NCI-H748 (cell line): ENCODE data around the gene PDYN.

Experiments
- DNase-seq: peaks from one replicate; lab custom pipeline; 2025; ENCODE audit not compliant: unreplicated experiment; lab: John Stamatoyannopoulos, UW

PDYN gene

DNA sequence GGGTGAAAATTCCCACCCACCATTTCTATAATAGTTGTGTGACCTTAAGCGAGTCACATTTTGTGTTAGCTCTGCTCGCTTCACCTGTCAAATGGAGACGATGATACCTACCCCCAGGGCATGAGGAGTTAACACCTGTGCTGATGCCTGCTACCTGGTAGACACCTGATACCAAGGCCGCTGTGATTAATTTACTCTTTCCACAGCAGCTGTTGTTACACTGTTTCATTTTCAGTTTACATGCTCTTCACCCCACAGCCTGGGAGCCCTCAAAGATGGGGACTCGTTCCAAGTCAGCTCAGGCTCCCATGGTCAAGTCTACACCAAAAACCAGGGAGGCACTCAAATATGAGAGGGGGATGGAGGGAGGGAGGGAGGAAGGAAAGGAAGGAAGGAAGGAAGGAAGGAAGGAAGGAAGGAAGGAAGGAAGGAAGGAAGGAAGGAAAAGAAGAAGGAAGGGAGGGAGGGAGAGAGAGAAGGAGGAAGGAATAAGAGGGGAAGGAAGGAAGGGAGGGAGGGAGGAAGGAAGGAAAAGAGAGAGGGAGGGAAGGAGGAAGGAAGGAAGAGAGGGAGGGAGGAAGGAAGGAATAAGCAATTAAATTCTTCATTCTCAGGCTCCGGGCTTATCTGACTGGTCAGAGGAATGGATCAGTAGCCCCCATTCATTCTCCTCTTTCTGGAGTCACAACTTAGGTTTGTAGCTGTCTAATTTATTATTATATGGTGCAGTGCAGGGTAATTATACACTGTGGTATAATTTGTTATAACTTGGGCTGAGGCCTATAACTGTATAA lies 40.9 kb downstream of the PDYN start:
- peak; percentile 94 for DNase-seq

DNA sequence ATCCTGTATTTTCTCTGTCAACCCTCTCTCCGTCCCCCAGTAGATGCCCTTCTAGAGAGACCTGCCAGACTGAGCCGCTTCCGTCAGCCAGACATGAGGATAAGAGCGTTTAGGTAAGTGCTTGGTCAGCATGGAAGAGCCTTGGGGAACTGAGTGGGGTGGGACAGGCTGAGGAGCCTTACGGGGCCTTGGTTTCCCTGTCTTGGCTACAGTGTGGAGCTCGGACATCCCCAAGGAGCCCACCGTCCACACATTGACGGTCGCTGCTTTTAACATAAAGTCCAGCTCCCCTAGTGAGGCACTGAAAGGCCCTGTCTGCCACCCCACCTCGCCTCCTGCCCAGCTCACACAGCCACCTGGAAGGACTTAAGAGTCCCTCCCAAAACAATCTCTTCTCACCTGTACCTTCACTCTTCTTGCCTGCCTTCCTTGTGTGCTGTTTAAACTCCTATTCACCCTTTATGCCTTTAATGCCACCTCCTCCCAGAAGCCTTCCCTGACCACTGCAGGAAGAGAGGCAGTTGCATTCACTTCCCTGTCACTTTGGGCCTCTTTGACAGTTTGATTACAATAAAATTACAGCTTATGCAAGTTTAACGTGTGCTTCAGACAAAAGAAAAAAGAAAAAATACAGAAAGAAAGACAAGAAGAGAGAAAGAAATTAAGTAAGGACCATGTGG lies 42.3 kb downstream of the PDYN start:
- no peak for DNase-seq

DNA sequence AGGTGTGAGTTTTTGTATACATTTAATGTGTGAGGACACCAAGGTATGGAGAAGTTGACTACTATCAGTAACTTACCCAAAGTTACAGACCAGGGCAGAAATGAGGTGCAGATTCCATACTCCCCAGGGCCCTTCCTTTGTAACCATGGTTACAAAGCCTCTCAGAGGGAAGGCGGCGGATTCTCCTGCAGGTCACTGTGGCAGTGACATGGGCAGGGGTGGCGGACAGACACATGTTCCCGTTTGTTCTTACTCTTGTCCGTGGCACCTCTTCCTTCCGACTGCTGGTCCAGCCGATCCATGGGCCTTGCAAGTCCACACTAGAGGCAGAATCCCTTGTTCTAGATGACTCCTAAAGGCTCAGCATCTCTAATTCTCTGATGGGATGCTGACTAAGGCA lies 43.0 kb downstream of the PDYN start:
- no peak for DNase-seq

DNA sequence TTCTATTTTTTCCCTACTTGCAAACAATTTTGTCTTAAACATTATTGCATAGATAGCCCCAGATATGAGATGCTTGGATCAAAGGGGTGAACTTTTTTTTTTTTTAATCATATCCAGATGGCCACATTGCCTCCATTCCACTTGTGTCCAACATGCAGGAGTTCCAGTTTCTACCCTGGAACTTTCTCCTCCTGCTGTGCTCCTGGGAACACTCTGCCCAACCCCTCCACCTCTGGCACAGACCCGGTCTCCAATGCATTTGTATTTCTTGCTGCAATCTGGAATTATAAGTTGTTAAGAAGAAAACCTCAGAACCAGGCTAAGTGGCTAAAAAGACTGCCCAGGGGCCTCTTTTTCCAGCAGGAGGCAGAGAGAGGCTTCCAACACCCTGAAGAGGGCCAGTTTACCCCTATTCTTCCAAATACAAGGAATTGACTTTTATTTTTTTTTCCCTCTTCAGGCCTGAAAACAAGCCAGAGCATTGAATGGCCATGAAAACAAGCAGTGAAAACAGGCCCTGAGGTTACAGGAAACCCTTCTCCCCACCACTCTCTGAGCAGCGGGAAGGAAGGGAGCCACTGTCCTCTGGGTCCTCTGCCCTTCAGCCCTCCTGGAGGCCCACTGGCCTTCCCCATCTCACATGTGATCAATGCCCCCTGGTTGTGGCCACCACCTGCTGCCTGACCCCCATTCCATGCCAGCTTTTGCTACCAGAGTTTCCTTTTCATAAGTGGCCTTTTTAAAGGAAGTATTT lies 44.3 kb downstream of the PDYN start:
- no peak for DNase-seq

DNA sequence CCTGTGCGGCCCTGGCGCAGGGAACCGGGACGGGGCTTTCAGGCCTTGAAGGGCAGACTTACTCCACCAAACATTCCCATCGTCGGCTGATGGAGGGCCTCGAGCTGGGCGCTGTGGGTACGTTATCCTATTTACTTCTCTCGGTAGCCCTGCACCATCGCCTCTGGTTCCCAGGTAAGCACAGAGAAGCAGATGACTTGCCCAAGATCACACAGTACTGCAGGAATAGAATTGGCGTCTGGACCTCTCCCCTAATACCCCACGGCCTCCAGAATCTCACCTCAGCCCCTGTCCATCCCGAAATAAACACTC lies 46.4 kb downstream of the PDYN start:
- DNase-seq, result no peak

DNA sequence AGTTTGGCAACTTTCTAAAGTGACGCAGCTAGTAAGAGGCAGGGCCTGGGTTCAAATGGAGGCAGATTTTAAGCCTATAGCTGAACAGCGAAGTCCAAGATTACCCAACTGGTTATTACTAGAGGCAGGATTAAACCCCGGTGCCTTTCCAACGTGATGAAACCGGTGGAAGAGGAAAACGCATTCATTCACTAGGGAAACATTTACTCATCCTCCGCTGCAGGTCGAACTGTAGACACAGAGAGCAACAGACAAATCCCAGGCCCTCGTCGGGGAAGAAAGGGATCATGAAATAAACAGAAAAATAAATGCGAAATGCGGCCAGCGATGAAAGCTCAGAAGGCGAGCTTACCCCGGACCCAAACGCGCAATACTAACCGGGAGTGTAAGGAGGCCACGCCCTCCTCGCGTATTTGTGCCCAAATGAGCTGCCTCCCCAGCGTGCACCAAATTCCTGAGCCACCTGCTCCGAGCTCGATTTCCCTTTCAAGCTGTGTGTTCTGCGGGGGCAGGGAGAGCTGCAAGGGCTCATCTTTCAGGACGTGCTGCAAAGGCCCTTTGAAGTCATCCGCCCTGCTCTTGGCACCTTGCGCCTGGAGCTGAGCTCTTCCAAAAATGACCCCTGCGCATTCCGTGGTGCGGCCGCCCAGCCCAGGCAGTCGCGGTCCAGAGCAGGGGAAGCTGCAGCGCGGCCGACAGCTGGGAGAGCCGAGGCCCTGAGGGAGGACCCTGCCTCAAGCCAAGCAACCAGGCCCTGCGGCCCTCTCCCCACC lies 46.9 kb downstream of the PDYN start:
- peak; percentile 79 for DNase-seq

DNA sequence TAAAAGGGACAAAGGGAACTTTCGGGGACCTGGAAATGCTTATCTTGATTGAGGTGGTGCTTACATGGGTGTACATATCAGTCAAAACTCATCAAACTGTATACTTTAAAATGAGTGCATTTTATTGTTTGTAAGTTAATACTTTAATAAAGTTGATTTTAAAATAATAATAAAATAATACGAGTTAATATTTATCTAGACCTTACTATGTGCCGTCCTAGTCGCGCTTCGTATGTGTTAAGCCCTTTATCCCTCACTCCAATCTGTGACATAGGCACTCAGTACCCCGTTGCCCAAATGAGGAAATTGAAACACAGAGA lies 47.5 kb downstream of the PDYN start:
- DNase-seq, result no peak

DNA sequence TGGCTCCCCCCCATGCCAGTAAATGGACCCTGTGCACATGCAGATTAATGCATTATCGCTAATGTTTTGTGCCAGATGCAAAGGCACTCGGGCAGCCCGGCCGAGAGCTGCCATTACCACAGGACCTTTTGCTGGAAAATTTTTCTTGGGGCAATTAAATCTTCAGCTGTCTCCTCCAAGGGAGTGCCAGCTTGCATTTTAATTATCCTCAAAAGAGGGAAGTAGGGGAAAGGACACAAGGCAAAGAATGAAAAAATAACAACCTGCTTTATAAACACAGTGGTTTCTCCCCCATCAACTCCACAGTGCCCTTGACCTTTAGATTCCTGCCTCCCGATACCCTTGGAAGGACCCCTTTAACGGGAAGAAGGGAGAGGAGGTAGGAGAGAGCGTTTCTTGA lies 48.2 kb downstream of the PDYN start:
- no peak for DNase-seq

DNA sequence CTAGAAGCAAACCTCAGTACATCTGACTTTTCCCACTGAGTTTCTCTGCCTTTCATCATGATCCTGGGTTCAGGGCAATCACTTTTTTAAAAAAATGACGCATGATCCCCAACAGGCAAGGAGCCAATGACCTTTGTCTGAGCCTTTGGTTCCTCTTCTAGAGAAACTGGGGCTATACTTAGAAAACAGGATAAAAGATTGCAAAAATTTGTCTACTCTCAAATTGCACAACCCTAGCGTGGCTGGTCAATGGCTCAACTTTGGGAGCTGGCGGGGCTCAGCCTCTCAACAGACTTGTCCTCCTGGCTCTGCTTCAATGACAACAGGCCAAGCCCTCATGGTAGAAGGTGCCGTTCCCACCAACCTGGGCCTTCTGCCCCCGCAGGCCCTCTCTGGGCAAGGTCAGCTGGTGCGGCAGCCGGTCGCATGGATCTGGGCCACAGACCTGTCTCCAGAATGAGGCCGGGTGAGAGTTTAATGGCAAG lies 48.7 kb downstream of the PDYN start:
- DNase-seq, result no peak

DNA sequence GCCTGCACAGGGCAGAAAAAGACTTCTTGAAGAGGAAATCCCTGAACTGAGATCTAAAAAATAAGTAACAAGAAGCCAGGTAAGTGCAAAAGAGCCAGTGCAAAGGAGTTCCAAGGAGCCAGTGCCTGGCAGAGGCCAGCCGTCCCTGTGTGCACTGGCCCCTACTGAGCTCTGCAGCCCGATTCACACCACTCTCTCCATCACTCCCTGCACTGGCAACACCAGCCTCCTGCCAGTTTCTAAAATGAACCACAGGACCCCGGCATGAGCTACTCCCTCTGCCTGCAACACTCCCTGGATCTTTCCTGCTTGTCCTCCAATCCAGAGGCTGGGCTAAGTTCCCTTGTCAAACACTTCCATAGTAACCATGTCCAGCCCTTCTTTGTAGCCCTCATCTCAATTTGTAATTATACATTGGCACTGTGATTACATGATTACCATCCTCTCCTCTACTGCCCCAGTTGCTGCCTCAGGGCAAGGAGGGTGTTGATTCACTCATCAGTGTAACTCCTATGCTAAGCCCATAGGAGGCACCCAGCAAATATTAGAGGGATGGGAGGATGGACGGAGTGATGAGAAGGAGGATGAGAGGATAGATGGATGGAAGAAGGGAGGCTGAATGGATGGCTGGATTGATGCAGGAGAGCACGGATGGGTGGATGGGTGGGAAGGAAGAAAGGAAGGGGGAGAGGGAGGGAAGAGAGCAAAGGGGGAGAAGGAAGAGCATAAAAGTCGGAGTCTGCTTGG lies 49.3 kb downstream of the PDYN start:
- DNase-seq, result peak; percentile 62

DNA sequence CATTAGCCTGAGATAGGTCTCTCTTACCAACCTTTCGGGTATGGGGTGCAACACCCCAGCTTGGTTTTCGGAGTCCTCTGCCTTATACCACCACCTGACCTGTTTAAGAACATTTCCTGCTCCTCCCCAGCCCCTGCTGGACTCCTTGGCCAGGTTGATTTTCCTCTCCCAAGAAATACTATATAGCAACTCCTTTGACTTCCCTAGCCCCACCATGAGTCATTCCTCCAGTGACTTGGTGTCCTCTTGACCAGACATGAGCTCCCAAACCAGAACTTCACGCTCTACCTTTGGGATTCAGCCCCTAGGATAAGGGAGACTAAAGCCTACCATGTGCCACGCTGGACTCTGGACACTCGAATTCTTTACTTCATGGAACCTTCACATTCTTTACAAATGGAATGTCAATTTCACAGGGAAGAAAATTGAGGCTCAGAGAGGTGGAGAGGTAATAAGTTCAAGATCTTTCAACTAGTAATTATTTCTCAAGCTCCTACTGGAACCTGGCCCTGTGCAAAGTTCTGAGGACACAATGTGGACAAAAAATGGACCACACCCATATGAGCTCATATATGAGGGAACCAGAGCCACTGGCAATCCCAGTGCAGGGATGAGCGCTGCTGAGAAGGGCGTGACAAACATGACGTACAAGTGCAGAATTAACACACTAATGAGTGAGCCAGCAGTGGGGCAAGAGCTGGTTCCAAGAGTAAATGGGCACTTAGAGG lies 50.4 kb downstream of the PDYN start:
- DNase-seq, result peak; percentile 57

DNA sequence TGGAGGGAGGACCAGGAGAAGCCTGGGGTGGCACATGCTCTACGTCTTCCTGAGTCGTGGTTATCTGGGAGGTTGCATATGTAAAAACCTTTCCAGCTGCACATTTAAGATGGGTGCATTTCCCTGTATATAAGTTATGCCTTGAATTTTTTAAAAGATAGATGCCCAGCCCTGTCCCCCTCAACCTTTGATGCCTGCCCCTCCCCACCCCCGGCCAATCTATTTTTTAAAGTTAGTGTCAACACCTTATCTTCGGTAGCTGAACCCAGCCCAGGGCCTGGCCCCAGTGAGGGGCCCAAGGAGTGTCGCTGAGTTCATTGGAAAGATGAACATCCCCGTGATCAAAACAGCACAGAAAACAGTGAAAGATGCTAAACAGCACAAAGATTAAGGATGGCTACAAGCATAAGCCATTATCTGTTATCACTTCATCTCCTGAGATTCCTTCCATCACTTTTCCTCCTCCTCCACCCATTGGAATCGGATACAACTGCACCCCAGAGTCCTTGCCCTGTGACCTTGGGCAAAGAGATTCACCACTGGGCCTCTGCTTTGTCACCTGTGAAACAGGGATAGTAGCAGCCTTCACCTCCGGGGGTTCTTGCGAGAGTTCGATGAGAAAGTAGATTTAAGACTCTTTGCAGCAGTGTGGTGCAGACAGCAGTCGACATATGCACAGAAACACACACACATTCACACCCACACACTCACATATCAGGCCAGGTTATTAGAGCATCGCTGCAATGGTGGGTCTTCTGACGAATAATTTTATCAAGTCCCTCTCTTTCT lies 51.2 kb downstream of the PDYN start:
- no peak for DNase-seq

DNA sequence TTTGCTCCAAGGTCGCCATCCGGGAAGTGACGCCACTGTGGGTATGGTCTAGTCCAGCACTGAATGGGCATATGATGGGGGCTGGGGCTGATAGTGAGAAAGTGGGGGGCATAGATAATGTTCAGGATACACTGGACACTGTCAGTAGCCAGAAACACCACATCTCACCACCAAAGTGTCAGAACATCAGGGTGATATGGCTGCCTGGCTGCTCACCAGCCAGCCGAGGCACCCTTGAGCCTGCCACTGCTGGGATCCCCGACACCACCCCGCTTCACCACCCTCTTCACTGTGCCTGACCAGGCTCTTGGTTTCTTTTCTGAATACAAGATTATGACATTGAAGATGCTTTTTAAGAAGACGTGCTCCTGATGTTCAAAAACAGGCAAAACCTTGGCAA lies 51.8 kb downstream of the PDYN start:
- no peak for DNase-seq

DNA sequence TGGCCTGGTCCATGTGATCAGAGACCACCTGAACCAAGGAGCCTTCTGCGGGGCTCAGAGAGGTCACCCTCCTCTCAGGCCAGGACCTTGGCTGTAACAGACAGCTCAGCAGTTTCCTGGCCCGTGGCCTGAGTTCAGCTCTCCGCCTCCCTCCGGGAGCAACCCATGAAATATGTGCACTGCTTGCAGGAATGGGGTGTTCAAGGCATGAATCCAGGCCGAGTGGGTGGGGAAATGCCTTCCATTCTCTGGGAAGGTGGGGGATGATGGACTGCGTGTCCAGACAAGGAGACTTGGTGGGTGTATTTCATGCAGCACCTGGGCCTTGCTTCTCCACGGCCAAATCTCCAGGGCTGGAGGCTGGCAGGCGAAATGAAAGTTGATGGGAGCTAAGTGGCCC lies 52.6 kb downstream of the PDYN start:
- DNase-seq, result no peak

DNA sequence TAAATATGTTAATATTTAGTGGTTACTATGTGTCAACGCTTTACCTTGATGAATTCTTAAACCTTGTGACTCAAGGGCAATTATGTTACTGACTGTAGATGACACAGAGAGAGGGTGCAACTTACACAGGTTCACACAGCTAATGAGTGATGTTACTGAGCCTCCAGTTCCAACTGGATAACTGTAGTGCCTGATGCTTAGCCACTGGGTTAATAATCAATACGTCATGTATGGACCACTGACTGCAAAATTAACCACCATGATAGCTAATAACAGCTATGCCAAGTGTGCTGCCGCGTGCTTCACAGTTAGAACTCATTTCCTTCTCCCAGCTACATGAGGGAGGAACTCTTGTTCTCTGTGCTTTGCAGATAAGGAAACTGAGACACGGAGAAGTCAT lies 53.3 kb downstream of the PDYN start:
- DNase-seq, result no peak

DNA sequence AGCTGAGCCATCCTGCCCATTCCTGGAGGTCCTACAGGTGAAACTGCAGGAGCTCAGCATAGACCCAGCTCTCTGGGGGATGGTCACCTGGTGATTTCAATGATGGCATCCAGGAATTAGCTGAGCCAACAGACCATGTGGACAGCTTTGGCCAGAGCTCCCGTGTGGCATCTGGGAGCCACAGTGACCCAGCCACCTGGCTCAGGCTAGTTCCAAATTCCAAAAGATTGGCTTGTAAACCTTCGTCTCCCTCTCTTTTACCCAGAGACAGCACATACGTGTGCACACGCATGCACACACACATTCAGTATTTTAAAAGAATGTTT lies 54.6 kb downstream of the PDYN start:
- DNase-seq, result no peak

DNA sequence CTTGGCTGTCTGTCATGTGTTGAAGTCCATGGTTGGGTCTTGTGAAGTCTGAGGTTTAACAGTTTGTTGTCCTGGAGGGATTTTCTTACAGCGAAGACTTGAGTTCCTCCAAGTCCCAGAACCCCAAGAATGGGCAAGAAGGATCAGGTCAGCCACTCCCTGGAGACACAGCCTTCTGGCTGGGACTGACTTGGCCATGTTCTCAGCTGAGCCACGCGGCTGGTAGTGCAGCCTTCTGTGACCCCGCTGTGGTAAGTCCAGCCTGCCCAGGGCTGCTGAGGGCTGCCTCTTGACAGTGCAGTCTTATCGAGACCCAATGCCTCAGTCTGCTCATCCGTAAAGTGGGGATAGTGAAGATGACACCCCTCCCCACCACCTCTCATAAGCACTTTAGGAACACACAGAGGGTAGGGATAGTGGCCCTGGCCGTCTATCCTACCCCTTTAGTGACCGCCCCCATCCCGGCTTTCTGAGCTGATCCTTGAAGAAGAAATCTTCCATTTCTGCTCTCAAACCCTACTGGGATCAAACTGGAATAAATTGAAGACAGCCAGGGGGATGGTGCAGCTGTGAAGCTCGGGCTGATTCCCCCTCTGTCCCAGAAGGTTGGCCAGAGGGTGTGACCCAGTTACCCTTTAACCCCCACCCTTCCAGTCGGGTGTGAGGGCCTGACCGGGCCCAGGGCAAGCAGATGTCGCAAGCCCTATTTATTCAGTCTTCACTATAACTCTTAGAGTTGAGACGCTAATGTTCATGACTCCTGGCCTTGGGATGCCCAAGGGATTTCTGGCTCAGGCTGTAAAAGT lies 55.2 kb downstream of the PDYN start:
- no peak for DNase-seq

DNA sequence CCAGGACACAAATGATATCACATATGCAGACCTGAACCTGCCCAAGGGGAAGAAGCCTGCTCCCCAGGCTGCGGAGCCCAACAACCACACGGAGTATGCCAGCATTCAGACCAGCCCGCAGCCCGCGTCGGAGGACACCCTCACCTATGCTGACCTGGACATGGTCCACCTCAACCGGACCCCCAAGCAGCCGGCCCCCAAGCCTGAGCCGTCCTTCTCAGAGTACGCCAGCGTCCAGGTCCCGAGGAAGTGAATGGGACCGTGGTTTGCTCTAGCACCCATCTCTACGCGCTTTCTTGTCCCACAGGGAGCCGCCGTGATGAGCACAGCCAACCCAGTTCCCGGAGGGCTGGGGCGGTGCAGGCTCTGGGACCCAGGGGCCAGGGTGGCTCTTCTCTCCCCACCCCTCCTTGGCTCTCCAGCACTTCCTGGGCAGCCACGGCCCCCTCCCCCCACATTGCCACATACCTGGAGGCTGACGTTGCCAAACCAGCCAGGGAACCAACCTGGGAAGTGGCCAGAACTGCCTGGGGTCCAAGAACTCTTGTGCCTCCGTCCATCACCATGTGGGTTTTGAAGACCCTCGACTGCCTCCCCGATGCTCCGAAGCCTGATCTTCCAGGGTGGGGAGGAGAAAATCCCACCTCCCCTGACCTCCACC lies 56.4 kb downstream of the PDYN start:
- DNase-seq, result no peak
